ENCODE data around the gene LRP1B.
A peak's percentile ranks its signal among the peaks of the same experiment; 100 is the strongest.

- TF ChIP-seq CTCF (IDR thresholded peaks at IDR 0.05; ENCODE audit: poor library complexity, severe bottlenecking) (no peak), EZH2 (IDR thresholded peaks at IDR 0.05; ENCODE audit: borderline replicate concordance, insufficient read depth, low read length, poor library complexity, severe bottlenecking) (no peak), EP300 (conservative IDR thresholded peaks at IDR 0.05; ENCODE audit: poor library complexity, severe bottlenecking) (peak; percentile 20), RAD21 (conservative IDR thresholded peaks at IDR 0.05) (no peak)
Measured at GRCh38 chr2:142104134-142104758, 26.6 kb downstream of the LRP1B start.

Measured in neural cell (in vitro differentiated cells).